Measurements from ENCODE around the gene SMCO4.

- TF ChIP-seq CTCF (IDR thresholded peaks at IDR 0.05; ENCODE audit: insufficient read depth, low read depth, low read length), result no peak
- TF ChIP-seq EZH2 (IDR thresholded peaks at IDR 0.05; ENCODE audit: insufficient read depth, low read length), result no peak
Observed at GRCh38 chr11:93573184-93573583, 30.0 kb upstream of the SMCO4 start.
